OCI-LY7 (cell line): ENCODE measurements around the gene ARL3. TPM values are rescaled to one million over a fixed set of nuclear protein-coding genes. Genes with fewer than 3 reads are reported as not detected.

Experiments
- BruUV-seq: library from RNA; stranded (reverse); fragments of 400-500 nt; replicated peaks from 2 replicates; lab custom pipeline; 2021; lab: Mats Ljungman, UMichigan
- CTCF ChIA-PET: fragments of 300-600 bp; sonication (Branson Sonifier 250); formaldehyde crosslinking; loops from one replicate; lab custom pipeline; 2022; ENCODE audit warnings: antibody characterized with exemption; ENCODE audit not compliant: unreplicated experiment; lab: Charles Lee
- POLR2A ChIA-PET: fragments of 300-600 bp; sonication (Branson Sonifier 250); formaldehyde crosslinking; loops from one replicate; lab custom pipeline; 2022; ENCODE audit warnings: antibody characterized with exemption; lab: Charles Lee
- DNase-seq: peaks from one replicate; pipeline ENCODE4 v3.0.0-alpha.2; 2015; ENCODE audit warnings: low spot score
- H2AFZ ChIP-seq: fragments of 200-600 bp; sonication (generic), shearing (Covaris generic); 2 replicates; pipeline ENCODE4 v1.6.1; 2014; ENCODE audit warnings: mild to moderate bottlenecking, antibody characterized with exemption, low read length, moderate library complexity
- H3K27ac ChIP-seq: fragments of 200-600 bp; sonication (generic); 2 replicates; pipeline ENCODE4 v1.5.1; 2014; ENCODE audit warnings: mixed run types, low read depth, mild to moderate bottlenecking, moderate library complexity, low read length, inconsistent platforms; ENCODE audit not compliant: poor library complexity, severe bottlenecking
- H3K36me3 ChIP-seq: fragments of 200-600 bp; sonication (generic); 2 replicates; pipeline ENCODE4 v1.6.1; 2014; ENCODE audit warnings: mild to moderate bottlenecking, antibody characterized with exemption, low read length, moderate library complexity, mixed read lengths; ENCODE audit not compliant: insufficient read depth
- H3K4me1 ChIP-seq: fragments of 200-600 bp; sonication (generic); 2 replicates; pipeline ENCODE4 v1.5.1; 2014; ENCODE audit warnings: mild to moderate bottlenecking, low read length; ENCODE audit not compliant: insufficient read depth, poor library complexity, severe bottlenecking
- H3K4me2 ChIP-seq: fragments of 200-600 bp; sonication (generic); 2 replicates; pipeline ENCODE4 v1.6.1; 2014; ENCODE audit warnings: mild to moderate bottlenecking, low read length
- H3K4me3 ChIP-seq: fragments of 200-600 bp; sonication (generic); 2 replicates; pipeline ENCODE4 v1.5.1; 2014; ENCODE audit warnings: mild to moderate bottlenecking, low read depth, low read length; ENCODE audit not compliant: poor library complexity, severe bottlenecking
- H3K79me2 ChIP-seq: fragments of 200-600 bp; sonication (generic); 2 replicates; pipeline ENCODE4 v1.6.1; 2016; ENCODE audit warnings: low read depth, mild to moderate bottlenecking, low read length, moderate library complexity, mixed read lengths; ENCODE audit not compliant: insufficient read depth
- H3K9me2 ChIP-seq: fragments of 200-600 bp; sonication (generic); 2 replicates; pipeline ENCODE4 v1.6.1; 2016; ENCODE audit warnings: mild to moderate bottlenecking, low read length, mixed read lengths; ENCODE audit not compliant: insufficient read depth
- H3K9me3 ChIP-seq: fragments of 200-600 bp; sonication (generic); 2 replicates; pipeline ENCODE4 v1.6.1; 2014; ENCODE audit warnings: mild to moderate bottlenecking, mixed run types, low read length, mixed read lengths
- H4K20me1 ChIP-seq: fragments of 200-600 bp; sonication (generic); 2 replicates; pipeline ENCODE4 v1.6.1; 2014; ENCODE audit warnings: mild to moderate bottlenecking, antibody characterized with exemption, low read length, moderate library complexity, mixed read lengths; ENCODE audit not compliant: insufficient read depth
- EZH2phosphoT487 ChIP-seq: fragments of 200-600 bp; sonication (generic); IDR thresholded peaks from 2 replicates; pipeline ENCODE4 v1.6.1; 2018; ENCODE audit warnings: low read depth, borderline replicate concordance, mild to moderate bottlenecking, mixed run types, antibody characterized with exemption, low read length, moderate library complexity, mixed read lengths
- intact Hi-C: fragments of 100-400 bp; cut with micrococcal nuclease; formaldehyde crosslinking; loops from one replicate; pipeline ENCODE4 v1.10.0; 2022; ENCODE audit not compliant: unreplicated experiment
- total RNA-seq, 2 experiments: library from RNA; depleted of rRNA in 1 of 2; stranded (reverse); fragments of >200 nt in 1 of 2; shearing (Covaris generic) in 1 of 2; gene quantifications; 2 replicates each; pipeline ENCODE4 v1.2.3, GENCODE V29; 2014 to 2022
- TF ChIP-seq, protein P1 (sequence below): fragments of 200-600 bp; sonication (generic); conservative IDR thresholded peaks from 2 replicates; pipeline ENCODE4 v1.5.1; 2014; ENCODE audit warnings: mild to moderate bottlenecking, antibody characterized with exemption, low read length, moderate library complexity, mixed read lengths

The ARL3 gene
- total RNA-seq, 2 experiments from 2014 or later = 7.3 to 11.7 TPM

GRCh38 chr10:102731222-102731800, 17.1 kb upstream of the ARL3 start:
- Histone ChIP-seq H3K9me2 (no peaks in the 10 kb centered on the region), H3K4me1 (no peaks in the 10 kb centered on the region), H3K9me3 (no peaks in the 10 kb centered on the region), H3K4me3 (no peak overlapping the region), H3K36me3 (peaks cover 75% of the 10 kb centered on the region), H4K20me1 (no peaks in the 10 kb centered on the region), H3K27ac (no peak overlapping the region), H3K79me2 (no peaks in the 10 kb centered on the region), H2AFZ (no peak overlapping the region), H3K4me2 (no peak overlapping the region)
- intact Hi-C loops = no loop called here
- ChIA-PET CTCF (interaction anchor here (0.6 kb wide), 1 partner anchor 53 kb away, joined by 8 read pairs; no protein-coding TSS in a partner anchor), POLR2A (interaction anchor here (0.6 to 2.0 kb wide), 2 partner anchors 10 to 231 kb away, joined by 3 to 7 read pairs; no protein-coding TSS in a partner anchor)
- BruUV-seq = no TSS peak
- no peak for DNase-seq
- no peak for TF ChIP-seq EZH2phosphoT487
- TF ChIP-seq, protein P1, sequence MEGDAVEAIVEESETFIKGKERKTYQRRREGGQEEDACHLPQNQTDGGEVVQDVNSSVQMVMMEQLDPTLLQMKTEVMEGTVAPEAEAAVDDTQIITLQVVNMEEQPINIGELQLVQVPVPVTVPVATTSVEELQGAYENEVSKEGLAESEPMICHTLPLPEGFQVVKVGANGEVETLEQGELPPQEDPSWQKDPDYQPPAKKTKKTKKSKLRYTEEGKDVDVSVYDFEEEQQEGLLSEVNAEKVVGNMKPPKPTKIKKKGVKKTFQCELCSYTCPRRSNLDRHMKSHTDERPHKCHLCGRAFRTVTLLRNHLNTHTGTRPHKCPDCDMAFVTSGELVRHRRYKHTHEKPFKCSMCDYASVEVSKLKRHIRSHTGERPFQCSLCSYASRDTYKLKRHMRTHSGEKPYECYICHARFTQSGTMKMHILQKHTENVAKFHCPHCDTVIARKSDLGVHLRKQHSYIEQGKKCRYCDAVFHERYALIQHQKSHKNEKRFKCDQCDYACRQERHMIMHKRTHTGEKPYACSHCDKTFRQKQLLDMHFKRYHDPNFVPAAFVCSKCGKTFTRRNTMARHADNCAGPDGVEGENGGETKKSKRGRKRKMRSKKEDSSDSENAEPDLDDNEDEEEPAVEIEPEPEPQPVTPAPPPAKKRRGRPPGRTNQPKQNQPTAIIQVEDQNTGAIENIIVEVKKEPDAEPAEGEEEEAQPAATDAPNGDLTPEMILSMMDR = no peak

DNA sequence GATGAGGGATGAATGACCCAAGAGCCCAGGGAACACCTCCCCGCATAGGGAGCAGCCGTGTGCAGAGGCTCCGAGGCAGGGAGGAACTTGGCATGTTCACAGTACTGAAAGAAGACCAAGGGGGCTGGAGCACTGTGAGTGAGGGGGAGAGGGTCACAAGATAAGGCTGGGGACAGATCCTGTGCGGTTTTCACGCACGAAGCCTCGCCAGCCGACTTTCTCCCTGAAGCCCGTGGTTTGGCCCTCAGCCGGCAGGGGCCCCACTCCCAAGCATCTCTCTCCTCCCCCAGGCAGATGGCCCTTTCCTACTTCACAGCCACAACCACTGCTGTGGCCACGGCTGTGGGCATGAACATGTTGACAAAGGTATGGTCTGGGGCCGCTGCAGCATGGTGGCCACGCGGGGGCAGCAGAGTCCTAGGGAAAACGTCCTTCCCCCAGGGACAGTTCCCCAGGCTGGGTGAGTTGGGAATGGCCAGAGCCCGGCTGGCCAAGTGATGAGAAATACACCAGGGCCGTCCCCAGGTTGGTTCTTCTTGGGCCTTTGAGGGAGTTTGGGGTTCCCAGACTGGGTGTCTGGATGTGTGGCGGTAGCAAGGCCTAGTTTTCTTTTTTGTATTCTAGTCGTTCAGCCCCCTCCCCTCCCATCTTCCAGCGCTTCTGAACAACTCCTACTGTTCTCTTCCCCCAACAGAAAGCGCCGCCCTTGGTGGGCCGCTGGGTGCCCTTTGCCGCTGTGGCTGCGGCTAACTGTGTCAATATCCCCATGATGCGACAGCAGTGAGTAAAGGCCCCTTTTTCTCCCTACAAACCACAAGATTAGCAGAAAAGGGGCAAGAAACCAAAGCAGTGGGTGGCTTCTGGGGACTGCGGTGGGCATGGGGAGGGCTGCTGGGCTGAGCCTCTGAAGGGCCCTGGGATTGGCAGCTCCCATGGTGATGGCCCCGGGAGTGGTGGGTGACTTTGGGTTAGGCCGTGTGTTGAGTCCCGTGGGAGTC, 15.1 kb upstream of the ARL3 start:
- H3K9me2 ChIP-seq = no peaks in the 10 kb centered on the region
- no TSS peak for BruUV-seq
- no peaks in the 10 kb centered on the region for H3K9me3 ChIP-seq
- TF ChIP-seq, protein P1 = peak; percentile 75
- no peak for TF ChIP-seq EZH2phosphoT487
- H3K36me3 ChIP-seq = peaks cover 81% of the 10 kb centered on the region
- no peak overlapping the region for H3K4me2 ChIP-seq
- H4K20me1 ChIP-seq = no peaks in the 10 kb centered on the region
- ChIA-PET CTCF (no interaction called here), POLR2A (no interaction called here)
- no peak for DNase-seq
- H2AFZ ChIP-seq = no peak overlapping the region
- no peaks in the 10 kb centered on the region for H3K4me1 ChIP-seq
- intact Hi-C loops = loop anchor here (1.0 kb wide), 1 partner anchor 172 kb away; no protein-coding TSS in a partner anchor
- H3K4me3 ChIP-seq = no peak overlapping the region
- H3K27ac ChIP-seq = no peak overlapping the region
- H3K79me2 ChIP-seq = peaks cover 6% of the 10 kb centered on the region; the same call in 1 of the 2 replicates
